HL-60 (cell line): ENCODE data around the gene COX6B2.

Experiments used
- DNase-seq, 2 experiments: peaks; one replicate each; pipeline ENCODE4 v3.0.0-alpha.2; 2010 to 2020; ENCODE audit warnings: low read depth in 1 of 2, low spot score in 1 of 2
- H3K27ac ChIP-seq: fragments of 250-450 bp; sonication (Bioruptor Pico); replicated peaks from 2 replicates; pipeline ENCODE4 v1.5.1; 2020; ENCODE audit warnings: mild to moderate bottlenecking, moderate library complexity
- H3K27me3 ChIP-seq: fragments of 250-450 bp; sonication (Bioruptor Pico); 2 replicates; pipeline ENCODE4 v1.5.1; 2021; ENCODE audit warnings: mild to moderate bottlenecking, moderate library complexity; ENCODE audit not compliant: insufficient read depth, poor library complexity, severe bottlenecking
- H3K4me3 ChIP-seq: replicated peaks from 2 replicates; pipeline ENCODE4 v1.5.1; 2011; ENCODE audit warnings: mild to moderate bottlenecking, control low read depth, low read length; ENCODE audit not compliant: insufficient read depth
- GABPA ChIP-seq: IDR thresholded peaks from 2 replicates; pipeline ENCODE4 v1.6.1; 2012; ENCODE audit warnings: low read depth
- POLR2AphosphoS5 ChIP-seq: IDR thresholded peaks from 2 replicates; pipeline ENCODE4 v1.6.1; 2012; ENCODE audit warnings: low read depth
- REST ChIP-seq: IDR thresholded peaks from 2 replicates; pipeline ENCODE4 v1.6.1; 2012; ENCODE audit warnings: low read depth; ENCODE audit not compliant: insufficient replicate concordance
- SPI1 ChIP-seq: IDR thresholded peaks from 2 replicates; pipeline ENCODE4 v1.6.1; 2012; ENCODE audit warnings: low read depth, mild to moderate bottlenecking, borderline replicate concordance
- TF ChIP-seq, protein P1 (sequence below): IDR thresholded peaks from one replicate; pipeline ENCODE4 v1.5.1; 2011; ENCODE audit warnings: low read length, control low read depth, inconsistent platforms; ENCODE audit not compliant: insufficient read depth

Gene COX6B2

DNA sequence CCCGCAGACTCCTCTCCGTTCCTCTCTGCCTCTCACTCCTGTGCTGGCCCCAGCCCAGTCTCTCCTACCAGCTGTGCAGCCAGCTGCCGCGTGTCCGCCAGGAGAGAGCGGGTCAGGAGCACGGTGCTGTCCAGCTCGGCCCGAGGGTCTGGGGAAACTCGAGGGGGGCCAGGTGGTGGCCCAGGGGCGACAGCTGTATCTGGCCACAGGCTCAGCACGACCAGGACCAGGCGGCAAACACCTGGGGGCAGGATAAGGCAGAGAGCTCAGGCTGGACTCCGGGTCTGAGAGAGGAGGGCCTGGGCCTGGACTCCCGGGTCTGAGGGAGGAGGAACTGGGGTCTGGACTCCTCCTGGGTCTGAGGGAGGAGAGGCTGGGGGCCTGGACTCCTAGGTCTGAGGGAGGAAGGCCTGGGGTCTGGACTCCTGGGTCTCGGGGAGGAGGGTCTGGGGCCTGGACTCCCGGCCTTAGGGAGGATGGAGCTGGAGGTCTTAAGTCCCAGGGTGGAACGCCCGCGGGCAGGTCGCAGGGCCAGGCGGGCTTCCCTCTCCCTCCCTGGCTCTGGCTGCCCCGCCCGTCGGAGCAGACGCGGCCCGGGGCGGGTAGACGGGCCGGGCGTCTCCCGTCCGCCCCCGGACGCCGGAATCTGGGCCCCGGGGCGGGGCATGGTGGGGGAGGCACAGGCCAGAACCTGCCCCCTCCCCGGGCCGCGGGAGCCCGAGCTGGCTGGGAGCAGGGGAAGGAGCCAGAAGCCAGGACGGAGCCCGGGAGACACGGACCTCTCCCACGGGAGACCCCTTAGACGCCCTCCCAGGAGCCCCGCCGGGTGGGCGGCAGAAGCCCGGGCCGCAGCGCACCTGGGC, 14.4 kb upstream of the COX6B2 start:
- no peak for DNase-seq
- Histone ChIP-seq H3K27ac (no peak overlapping the region), H3K4me3 (no peak overlapping the region), H3K27me3 (peaks cover 43% of the 10 kb centered on the region)
- TF ChIP-seq POLR2AphosphoS5 (no peak), GABPA (no peak), SPI1 (no peak), REST (no peak)
- TF ChIP-seq, protein P1, sequence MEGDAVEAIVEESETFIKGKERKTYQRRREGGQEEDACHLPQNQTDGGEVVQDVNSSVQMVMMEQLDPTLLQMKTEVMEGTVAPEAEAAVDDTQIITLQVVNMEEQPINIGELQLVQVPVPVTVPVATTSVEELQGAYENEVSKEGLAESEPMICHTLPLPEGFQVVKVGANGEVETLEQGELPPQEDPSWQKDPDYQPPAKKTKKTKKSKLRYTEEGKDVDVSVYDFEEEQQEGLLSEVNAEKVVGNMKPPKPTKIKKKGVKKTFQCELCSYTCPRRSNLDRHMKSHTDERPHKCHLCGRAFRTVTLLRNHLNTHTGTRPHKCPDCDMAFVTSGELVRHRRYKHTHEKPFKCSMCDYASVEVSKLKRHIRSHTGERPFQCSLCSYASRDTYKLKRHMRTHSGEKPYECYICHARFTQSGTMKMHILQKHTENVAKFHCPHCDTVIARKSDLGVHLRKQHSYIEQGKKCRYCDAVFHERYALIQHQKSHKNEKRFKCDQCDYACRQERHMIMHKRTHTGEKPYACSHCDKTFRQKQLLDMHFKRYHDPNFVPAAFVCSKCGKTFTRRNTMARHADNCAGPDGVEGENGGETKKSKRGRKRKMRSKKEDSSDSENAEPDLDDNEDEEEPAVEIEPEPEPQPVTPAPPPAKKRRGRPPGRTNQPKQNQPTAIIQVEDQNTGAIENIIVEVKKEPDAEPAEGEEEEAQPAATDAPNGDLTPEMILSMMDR = no peak

- DNase-seq = no peak
- TF ChIP-seq POLR2AphosphoS5 = no peak
- Histone ChIP-seq H3K4me3 (no peak overlapping the region), H3K27ac (no peak overlapping the region), H3K27me3 (peaks cover 39% of the 10 kb centered on the region)
Observed at GRCh38 chr19:55368106-55368505, 13.6 kb upstream of the COX6B2 start.

DNA sequence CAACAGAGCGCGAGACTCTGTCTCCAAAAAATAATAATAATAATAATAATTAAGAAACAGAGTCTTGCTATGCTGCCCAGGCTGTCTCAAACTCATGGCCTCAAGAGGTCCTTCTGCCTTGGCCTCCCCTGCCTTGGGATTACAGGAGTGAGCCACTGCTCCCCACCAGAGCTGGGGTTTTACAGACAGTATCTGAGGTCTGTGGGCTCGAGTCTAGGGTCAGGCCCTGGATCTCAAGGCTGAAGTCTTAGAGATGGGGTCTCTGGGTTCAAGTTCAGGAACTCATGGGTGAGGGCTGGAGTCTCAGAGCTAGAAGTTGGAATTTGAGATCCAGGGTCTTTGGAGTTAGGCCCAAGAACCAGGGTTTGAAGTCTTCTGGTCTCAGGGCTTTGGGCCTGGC, 12.3 kb upstream of the COX6B2 start:
- Histone ChIP-seq H3K27me3 (peaks cover 30% of the 10 kb centered on the region), H3K27ac (no peak overlapping the region), H3K4me3 (no peak overlapping the region)
- TF ChIP-seq GABPA (no peak), POLR2AphosphoS5 (no peak), REST (no peak), SPI1 (no peak)
- TF ChIP-seq, protein P1 = no peak
- DNase-seq = no peak

GRCh38 chr19:55365964-55366363, 11.4 kb upstream of the COX6B2 start:
- TF ChIP-seq POLR2AphosphoS5 (no peak), REST (no peak), GABPA (no peak), SPI1 (no peak)
- TF ChIP-seq, protein P1 = no peak
- Histone ChIP-seq H3K27ac (no peak overlapping the region), H3K27me3 (peaks cover 21% of the 10 kb centered on the region), H3K4me3 (no peak overlapping the region)
- DNase-seq = no peak
